Transverse colon (tissue), 3 donors: ENCODE results near the gene SHCBP1L.

Experiments used
- POLR2A ChIP-seq: fragments of 450-650 bp; IDR thresholded peaks from one replicate; pipeline ENCODE4 v1.6.1; 2016; ENCODE audit warnings: antibody characterized with exemption, mild to moderate bottlenecking, moderate library complexity
- POLR2AphosphoS5 ChIP-seq, 3 donors: sonication (generic); formaldehyde crosslinking; IDR thresholded peaks; one replicate each; pipeline ENCODE4 v1.6.1; 2016; ENCODE audit warnings: antibody characterized with exemption in 3 of 3

DNA sequence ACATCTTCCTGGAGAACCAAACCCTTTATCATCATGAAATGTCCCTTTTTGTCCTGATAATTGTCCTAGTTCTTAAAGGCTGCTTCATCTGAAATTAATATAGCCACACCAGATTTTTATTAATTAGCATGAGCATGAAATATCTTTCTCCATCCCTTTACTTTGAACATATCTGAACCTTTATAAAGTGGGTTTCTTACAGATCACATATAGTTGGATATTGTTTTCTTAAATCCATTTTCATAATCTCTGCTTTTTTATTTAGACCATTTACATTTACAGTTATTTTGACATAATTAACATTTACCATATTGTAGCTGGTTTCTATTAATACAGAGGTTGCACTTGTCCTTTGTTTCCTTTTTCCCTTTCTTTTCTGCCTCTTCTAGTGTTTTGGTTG is 17.2 kb downstream of the SHCBP1L start:
- TF ChIP-seq POLR2A (no peak), POLR2AphosphoS5 (IDR thresholded peaks at IDR 0.05) (no peak)
